HAP-1 (cell line): ENCODE results near the gene SNW1.
"Not testable (repeated sequence)": the region's sequence is repeated elsewhere in the genome, so short reads cannot be mapped to it uniquely, and the experiment has no call there.

Experiments used
- DNase-seq, 2 experiments: peaks; one replicate each; pipeline ENCODE4 v3.0.0-alpha.2; 2016 to 2020; ENCODE audit warnings: low spot score in 2 of 2
- H3K27me3 ChIP-seq: fragments of 250-450 bp; sonication (Bioruptor Pico); 2 replicates; pipeline ENCODE4 v1.5.1; 2020; ENCODE audit warnings: low read depth, mild to moderate bottlenecking, moderate library complexity
- H3K36me3 ChIP-seq: fragments of 250-450 bp; sonication (Bioruptor Pico); replicated peaks from 2 replicates; pipeline ENCODE4 v1.5.1; 2020; ENCODE audit warnings: mild to moderate bottlenecking
- H3K4me1 ChIP-seq: fragments of 250-450 bp; sonication (Bioruptor Pico); 2 replicates; pipeline ENCODE4 v1.5.1; 2020; ENCODE audit warnings: mild to moderate bottlenecking
- H3K4me3 ChIP-seq: fragments of 250-450 bp; sonication (Bioruptor Pico); 2 replicates; pipeline ENCODE4 v1.5.1; 2020; ENCODE audit warnings: mild to moderate bottlenecking, moderate library complexity
- H3K9me3 ChIP-seq: fragments of 250-450 bp; sonication (Bioruptor Pico); 2 replicates; pipeline ENCODE4 v1.5.1; 2020; ENCODE audit warnings: mild to moderate bottlenecking, moderate library complexity
- in situ Hi-C: fragments of 300-500 bp; cut with MboI; formaldehyde crosslinking; loops from 3 replicates; pipeline ENCODE4 v1.14.3; 2020; ENCODE audit warnings: low sequenced_read_pairs, inconsistent platforms, mixed read lengths

Gene SNW1

GRCh38 chr14:77760381-77761204 is at the start of gene SNW1:
SNW1 (minus strand) TSS chr14:77761156; CDS start chr14:77761127, 29 bp downstream.
- peak within 1 kb of the TSS; percentile 76 for H3K4me3 ChIP-seq
- H3K9me3 ChIP-seq, result no peaks in the 10 kb centered on the region
- H3K4me1 ChIP-seq, result peaks cover 15% of the 10 kb centered on the region
- in situ Hi-C loops, result no loop called here
- peak; percentile 59 to 94 for DNase-seq
- H3K36me3 ChIP-seq, result peaks cover 7% of the 10 kb centered on the region
- H3K27me3 ChIP-seq, result no peaks in the 10 kb centered on the region

- no peak for DNase-seq
- H3K36me3 ChIP-seq, result no peaks in the 10 kb centered on the region
- H3K9me3 ChIP-seq, result no peaks in the 10 kb centered on the region
- no peak overlapping the region for H3K4me3 ChIP-seq
- in situ Hi-C loops, result no loop called here
- peaks cover 10% of the 10 kb centered on the region for H3K4me1 ChIP-seq
- no peaks in the 10 kb centered on the region for H3K27me3 ChIP-seq
These were observed 48.1 kb upstream of the SNW1 start for GRCh38 chr14:77809011-77809410.

GRCh38 chr14:77808250-77808649 is 47.3 kb upstream of the SNW1 start:
- in situ Hi-C loops, result no loop called here
- no peak for DNase-seq
- no peaks in the 10 kb centered on the region for H3K36me3 ChIP-seq

GRCh38 chr14:77805706-77806105 is 44.8 kb upstream of the SNW1 start:
- Histone ChIP-seq H3K9me3 (no peaks in the 10 kb centered on the region), H3K36me3 (no peaks in the 10 kb centered on the region), H3K27me3 (no peaks in the 10 kb centered on the region), H3K4me1 (peaks cover 13% of the 10 kb centered on the region), H3K4me3 (no peak overlapping the region)
- no peak for DNase-seq
- in situ Hi-C loops, result no loop called here

More at GRCh38 chr14:77808250-77808649, 47.3 kb upstream of the SNW1 start:
- no peak overlapping the region for H3K4me3 ChIP-seq
- H3K9me3 ChIP-seq, result no peaks in the 10 kb centered on the region
- H3K27me3 ChIP-seq, result no peaks in the 10 kb centered on the region
- peaks cover 13% of the 10 kb centered on the region for H3K4me1 ChIP-seq

DNA sequence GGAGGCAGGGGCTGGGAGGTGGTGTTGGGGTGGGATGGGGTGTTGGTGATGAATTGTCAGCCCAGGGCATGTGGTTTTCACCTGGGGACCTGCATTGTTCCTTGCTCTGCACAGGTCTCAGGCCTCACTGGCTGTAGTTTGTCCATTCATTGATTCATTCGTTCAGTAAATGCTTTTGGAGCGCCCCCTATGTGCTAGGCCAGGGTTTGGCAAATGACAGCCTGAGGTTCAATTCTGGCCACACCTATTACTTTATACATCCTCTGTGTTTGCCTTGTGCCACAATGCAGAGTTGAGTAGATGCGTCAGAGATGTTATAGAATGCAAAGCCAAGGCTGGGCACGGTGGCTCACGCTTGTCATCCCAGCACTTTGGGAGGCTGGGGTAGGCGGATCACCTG is 43.6 kb upstream of the SNW1 start:
- Histone ChIP-seq H3K36me3 (no peaks in the 10 kb centered on the region), H3K4me3 (no peak overlapping the region), H3K4me1 (peaks cover 16% of the 10 kb centered on the region), H3K27me3 (no peaks in the 10 kb centered on the region), H3K9me3 (no peaks in the 10 kb centered on the region)
- peak; percentile 40 to 81 for DNase-seq
- in situ Hi-C loops, result no loop called here

GRCh38 chr14:77800814-77801213 is 39.9 kb upstream of the SNW1 start:
- in situ Hi-C loops, result no loop called here
- Histone ChIP-seq H3K9me3 (no peaks in the 10 kb centered on the region), H3K27me3 (no peaks in the 10 kb centered on the region), H3K4me3 (peak overlapping the region; percentile 67), H3K4me1 (peaks cover 23% of the 10 kb centered on the region), H3K36me3 (no peaks in the 10 kb centered on the region)
- no peak for DNase-seq

DNA sequence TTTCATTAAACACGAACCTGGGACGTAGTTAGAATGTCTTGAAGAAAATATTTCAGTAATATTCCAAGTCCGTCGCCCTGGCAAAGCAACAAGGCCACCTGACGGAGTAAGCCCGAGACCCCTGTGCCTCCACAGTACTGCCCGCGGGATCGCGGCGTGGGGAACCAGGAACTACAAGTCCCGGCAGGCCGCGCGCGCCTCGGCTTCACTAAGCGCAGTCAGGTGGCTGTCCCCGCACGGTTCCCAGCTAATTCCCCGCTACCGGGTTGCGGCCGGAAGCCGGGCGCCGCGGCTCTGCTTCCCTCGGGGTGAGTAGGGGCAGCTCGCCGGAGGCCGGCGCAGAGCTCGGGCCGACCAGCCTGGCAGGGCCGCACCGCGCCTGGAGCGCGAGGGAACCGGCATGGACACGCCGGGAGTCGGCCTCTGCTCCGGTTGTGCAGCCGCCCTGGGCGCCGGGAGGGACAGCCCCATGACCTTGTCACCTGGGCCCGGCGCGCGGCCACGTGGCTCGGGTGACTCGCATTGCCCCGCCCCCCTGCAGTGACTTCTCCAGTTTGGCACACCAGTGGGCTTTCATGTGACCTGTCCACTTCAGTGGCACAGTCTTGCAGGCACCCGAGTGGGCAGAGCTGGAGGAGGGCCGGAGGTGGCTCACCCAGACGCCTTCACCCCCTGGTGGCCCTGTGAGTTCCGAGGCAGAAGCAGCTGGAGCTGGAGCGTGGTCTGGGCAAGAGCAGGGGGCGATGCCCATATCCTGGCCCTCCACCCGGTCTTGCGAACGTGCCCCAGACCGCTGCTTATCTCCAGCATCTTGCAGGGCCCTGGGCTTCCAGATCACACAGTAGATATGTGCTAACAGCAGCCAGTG is 39.1 kb upstream of the SNW1 start, which contains the start of gene ADCK1:
ADCK1 (plus strand) TSS at position 247 of the 868 bp plus-strand sequence. CDS start 18,870 bp downstream, outside the sequence.
- H3K36me3 ChIP-seq, result no peaks in the 10 kb centered on the region
- H3K9me3 ChIP-seq, result no peaks in the 10 kb centered on the region
- DNase-seq, result peak; percentile 81 to 92
- in situ Hi-C loops, result no loop called here
- H3K4me3 ChIP-seq, result peak within 1 kb of the TSS; percentile 67
- peaks cover 23% of the 10 kb centered on the region for H3K4me1 ChIP-seq
- no peaks in the 10 kb centered on the region for H3K27me3 ChIP-seq

- in situ Hi-C loops, H3K9me3 ChIP-seq, H3K27me3 ChIP-seq, DNase-seq, H3K36me3 ChIP-seq: not testable (repeated sequence)
- H3K4me3 ChIP-seq, result peak overlapping the region; percentile 67
- H3K4me1 ChIP-seq, result peaks cover 24% of the 10 kb centered on the region
These were observed 38.5 kb upstream of the SNW1 start for GRCh38 chr14:77799456-77799855.

DNA sequence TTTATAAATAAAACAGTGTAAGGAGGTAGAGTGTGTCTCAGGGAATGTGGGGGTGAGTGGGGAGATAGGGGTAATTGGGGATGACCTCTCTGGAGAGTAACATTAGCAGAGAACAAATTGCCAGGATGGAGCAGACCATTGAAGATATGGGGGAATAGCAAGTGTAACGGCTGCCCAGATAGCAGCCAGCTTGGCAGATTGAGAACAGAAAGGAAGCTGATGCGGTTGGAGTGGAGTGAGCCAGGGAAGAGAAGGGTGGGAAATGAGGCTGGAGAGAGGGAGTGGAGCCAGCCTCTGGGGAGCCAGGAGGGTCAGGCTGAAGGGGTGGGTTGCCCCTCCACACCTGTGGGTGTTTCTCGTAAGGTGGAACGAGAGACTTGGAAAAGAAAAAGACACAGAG is 33.4 kb upstream of the SNW1 start:
- H3K36me3 ChIP-seq, result no peaks in the 10 kb centered on the region
- H3K27me3 ChIP-seq, result no peaks in the 10 kb centered on the region
- peaks cover 20% of the 10 kb centered on the region for H3K4me1 ChIP-seq
- in situ Hi-C loops, result no loop called here
- DNase-seq, result peak in 1 of 2 experiments; percentile 30
- H3K4me3 ChIP-seq, result no peak overlapping the region
- H3K9me3 ChIP-seq, result no peaks in the 10 kb centered on the region

GRCh38 chr14:77793255-77793654 is 32.3 kb upstream of the SNW1 start:
- H3K36me3 ChIP-seq, H3K4me3 ChIP-seq, DNase-seq, in situ Hi-C loops, H3K9me3 ChIP-seq, H3K27me3 ChIP-seq: not testable (repeated sequence)
- H3K4me1 ChIP-seq, result peaks cover 20% of the 10 kb centered on the region

GRCh38 chr14:77791225-77791600 is 30.3 kb upstream of the SNW1 start:
- H3K9me3 ChIP-seq, result no peaks in the 10 kb centered on the region
- no peaks in the 10 kb centered on the region for H3K36me3 ChIP-seq
- H3K27me3 ChIP-seq, result no peaks in the 10 kb centered on the region
- peaks cover 24% of the 10 kb centered on the region for H3K4me1 ChIP-seq
- in situ Hi-C loops, result no loop called here
- DNase-seq, result no peak
- no peak overlapping the region for H3K4me3 ChIP-seq

DNA sequence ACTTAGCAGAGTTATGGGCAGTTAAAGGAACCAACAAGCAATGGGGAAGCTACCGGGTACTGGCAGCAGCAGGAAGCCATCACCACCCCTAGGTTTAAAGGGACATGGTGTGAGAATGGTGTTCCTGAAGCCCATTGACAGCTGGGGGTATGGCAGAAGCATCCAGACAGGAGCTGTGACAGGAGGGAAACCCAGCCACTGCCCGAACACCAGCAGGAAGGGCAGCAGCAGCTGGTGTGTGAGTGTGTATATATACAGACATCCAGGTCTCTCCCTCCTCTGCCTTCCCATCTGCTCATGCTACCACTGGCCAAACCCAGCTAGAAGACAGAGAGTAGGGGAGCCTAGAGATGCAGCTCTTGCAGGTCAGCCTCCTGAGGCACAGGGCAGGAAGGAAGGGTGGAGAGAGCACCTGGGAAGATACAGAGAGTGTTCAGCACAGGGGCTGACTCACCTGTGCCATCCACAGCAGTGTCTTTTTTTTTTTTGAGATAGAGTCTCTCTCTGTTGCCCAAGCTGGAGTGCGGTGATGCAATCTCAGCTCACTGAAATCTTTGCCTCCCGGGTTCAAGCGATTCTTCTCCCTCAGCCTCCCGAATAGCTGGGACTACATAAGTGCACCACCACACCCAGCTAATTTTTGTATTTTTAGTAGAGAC is 29.7 kb upstream of the SNW1 start:
- in situ Hi-C loops, result no loop called here
- Histone ChIP-seq H3K4me3 (no peak overlapping the region), H3K9me3 (no peaks in the 10 kb centered on the region), H3K27me3 (no peaks in the 10 kb centered on the region), H3K4me1 (peaks cover 23% of the 10 kb centered on the region), H3K36me3 (no peaks in the 10 kb centered on the region)
- DNase-seq, result no peak

- Histone ChIP-seq H3K27me3 (no peaks in the 10 kb centered on the region), H3K4me3 (no peak overlapping the region), H3K9me3 (no peaks in the 10 kb centered on the region), H3K4me1 (peaks cover 13% of the 10 kb centered on the region), H3K36me3 (no peaks in the 10 kb centered on the region)
- in situ Hi-C loops, result no loop called here
- peak; percentile 32 to 53 for DNase-seq
These were observed 25.2 kb upstream of the SNW1 start for GRCh38 chr14:77786148-77786547.
